GM12872 (cell line): ENCODE measurements around the gene NRXN2.

Experiments used
- CTCF ChIP-seq: IDR thresholded peaks from 3 replicates; pipeline ENCODE4 v1.5.1; 2011; ENCODE audit warnings: low read depth, mild to moderate bottlenecking, low read length, moderate library complexity; ENCODE audit not compliant: insufficient read depth

The NRXN2 gene

GRCh38 chr11:64766881-64767280, 43.9 kb upstream of the NRXN2 start:
- TF ChIP-seq CTCF: no peak

- TF ChIP-seq CTCF: no peak
These were observed 43.1 kb upstream of the NRXN2 start for GRCh38 chr11:64765851-64766665.

DNA sequence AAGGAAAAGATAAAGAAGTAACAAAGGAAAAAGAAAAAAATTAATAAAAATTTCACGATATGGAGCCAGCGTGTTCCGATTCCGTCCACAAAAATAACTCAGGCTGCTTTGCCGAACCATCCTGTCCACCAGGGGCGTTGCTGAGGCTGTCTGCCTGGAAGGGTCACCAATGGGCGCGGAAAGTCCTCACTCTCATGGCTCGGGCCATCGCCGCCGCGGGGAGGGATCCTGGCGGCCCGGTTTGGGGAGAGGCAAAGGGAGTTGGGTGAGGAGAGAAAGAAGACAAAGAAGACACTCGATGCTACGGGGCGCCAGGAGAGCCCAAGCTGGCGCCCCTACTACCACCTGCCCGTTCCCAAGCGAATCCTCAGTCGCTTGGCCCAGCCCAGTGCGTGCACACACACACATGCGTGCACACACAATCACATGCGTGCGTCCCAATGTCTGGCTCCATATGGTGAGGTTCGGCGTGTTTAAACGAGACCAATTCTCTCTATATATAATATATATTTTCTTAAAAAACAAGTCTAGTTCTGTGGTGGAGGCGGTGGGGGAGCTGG, 42.4 kb upstream of the NRXN2 start:
- peak; percentile 28; the same call in 1 of the 3 replicates for TF ChIP-seq CTCF

DNA sequence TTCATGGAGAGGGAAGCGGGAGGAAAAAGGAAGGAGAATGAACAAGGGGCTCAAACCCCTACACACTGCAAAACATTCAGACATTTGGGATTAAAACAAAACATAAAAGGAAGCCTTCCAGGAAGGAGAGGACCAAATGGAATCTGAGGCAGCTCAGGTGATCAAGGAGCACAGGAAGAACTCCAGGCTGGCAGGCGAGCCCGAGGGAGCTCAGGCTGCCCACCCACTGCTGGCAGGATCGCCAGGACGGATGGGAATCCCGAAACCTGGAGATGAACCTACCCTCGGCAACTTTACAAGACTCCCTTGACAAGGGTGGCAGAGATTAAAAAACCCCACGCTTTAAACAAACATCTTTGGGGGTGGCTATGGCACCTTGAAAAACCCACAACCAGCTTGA, 41.8 kb upstream of the NRXN2 start:
- TF ChIP-seq CTCF: no peak

DNA sequence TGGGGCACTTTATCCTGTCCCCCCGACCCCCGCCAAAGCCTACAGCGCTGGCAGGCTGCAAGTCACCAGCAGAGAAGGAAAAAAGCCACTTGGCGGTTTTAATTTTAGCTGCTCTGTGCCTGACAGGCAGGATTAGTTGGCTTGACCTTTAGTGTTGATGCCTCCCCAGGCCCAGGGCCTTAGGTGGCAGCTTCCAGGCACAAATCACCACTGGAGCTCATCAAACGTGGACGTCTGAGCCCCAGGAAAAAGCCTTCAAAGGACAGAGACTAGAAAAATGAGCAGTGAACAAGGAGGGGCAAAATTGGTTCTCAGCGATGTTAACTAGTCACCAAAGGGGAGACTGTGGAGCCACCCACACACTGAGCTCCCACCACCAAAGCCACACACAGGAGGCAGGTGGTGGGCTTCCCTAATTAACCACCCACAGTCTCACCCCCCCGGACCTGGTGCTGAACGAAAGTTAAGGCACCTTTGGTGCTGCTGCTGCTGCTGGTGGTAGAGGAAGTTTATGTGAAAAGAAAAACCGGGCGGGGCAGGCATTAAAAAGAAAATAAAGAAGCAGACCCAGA, 41.1 kb upstream of the NRXN2 start:
- TF ChIP-seq CTCF: no peak

DNA sequence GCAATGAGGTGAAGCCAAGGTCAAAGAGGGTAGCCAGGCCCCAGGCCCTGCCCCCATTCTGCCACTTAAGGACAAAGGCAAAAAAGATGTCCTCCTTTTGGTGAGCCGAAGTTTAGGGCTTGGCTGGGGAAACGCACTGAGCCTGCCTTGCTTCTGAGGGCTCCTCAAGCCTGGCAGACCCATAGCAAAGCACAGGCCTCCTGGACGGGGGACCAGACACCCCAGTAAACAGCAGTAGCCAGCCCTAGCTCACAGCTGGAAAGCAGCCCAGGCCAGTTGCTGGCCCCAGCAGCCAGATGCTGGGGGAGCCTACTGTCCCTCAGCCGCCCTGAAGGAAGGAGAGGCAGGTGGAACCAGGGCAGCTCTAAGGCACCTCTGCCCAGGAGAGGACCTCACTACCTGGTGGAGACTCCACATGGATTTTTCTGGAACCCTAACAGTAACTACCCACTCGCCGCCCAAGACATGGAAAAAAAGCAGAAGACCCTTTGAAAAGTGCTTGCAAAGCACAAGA, 40.6 kb upstream of the NRXN2 start:
- TF ChIP-seq CTCF: no peak

GRCh38 chr11:64762674-64763525, 39.9 kb upstream of the NRXN2 start:
- no peak for TF ChIP-seq CTCF
